A673 (cell line): Measurements from ENCODE around the gene CLDN1. TPM values are rescaled to one million over a fixed set of nuclear protein-coding genes. Genes with fewer than 3 reads are reported as not detected.

Experiments used
- BruUV-seq: library from RNA; stranded (reverse); fragments of 400-500 nt; replicated peaks from 2 replicates; lab custom pipeline; 2021; lab: Mats Ljungman, UMichigan
- CTCF ChIA-PET: fragments of 300-600 bp; sonication (Branson Sonifier 250); formaldehyde crosslinking; loops from one replicate; lab custom pipeline; 2022; ENCODE audit warnings: antibody characterized with exemption; lab: Charles Lee
- POLR2A ChIA-PET: fragments of 300-600 bp; sonication (Branson Sonifier 250); formaldehyde crosslinking; loops from one replicate; lab custom pipeline; 2022; ENCODE audit warnings: antibody characterized with exemption; ENCODE audit not compliant: low non-redundant PET; lab: Charles Lee
- DNase-seq: peaks from one replicate; pipeline ENCODE4 v3.0.0-alpha.2; 2015; ENCODE audit warnings: low spot score
- H3K27ac ChIP-seq: fragments of 200-600 bp; sonication (generic); 2 replicates; pipeline ENCODE4 v1.5.1; 2016; ENCODE audit warnings: mixed run types, low read depth, mild to moderate bottlenecking, mixed read lengths, antibody characterized with exemption, low read length; ENCODE audit not compliant: poor library complexity, severe bottlenecking
- H3K27me3 ChIP-seq: fragments of 200-600 bp; sonication (generic); replicated peaks from 2 replicates; pipeline ENCODE4 v1.6.1; 2017; ENCODE audit warnings: mixed run types, low read depth, mild to moderate bottlenecking, mixed read lengths, antibody characterized with exemption, low read length; ENCODE audit not compliant: insufficient read depth, poor library complexity
- H3K36me3 ChIP-seq: fragments of 200-600 bp; sonication (generic); 2 replicates; pipeline ENCODE4 v1.6.1; 2016; ENCODE audit warnings: mixed run types, mild to moderate bottlenecking, mixed read lengths, antibody characterized with exemption, low read length; ENCODE audit not compliant: insufficient read depth, poor library complexity, severe bottlenecking
- H3K4me1 ChIP-seq: fragments of 200-600 bp; sonication (generic); 2 replicates; pipeline ENCODE4 v1.6.1; 2017; ENCODE audit warnings: mixed run types, mild to moderate bottlenecking, mixed read lengths, antibody characterized with exemption, low read length; ENCODE audit not compliant: insufficient read depth, poor library complexity, severe bottlenecking
- H3K4me3 ChIP-seq: fragments of 200-600 bp; sonication (generic); 2 replicates; pipeline ENCODE4 v1.5.1; 2016; ENCODE audit warnings: low read depth, mixed run types, mild to moderate bottlenecking, mixed read lengths, low read length; ENCODE audit not compliant: poor library complexity, severe bottlenecking
- H3K9me3 ChIP-seq: fragments of 200-600 bp; sonication (generic); 2 replicates; pipeline ENCODE4 v1.6.1; 2016; ENCODE audit warnings: mixed run types, low read depth, mild to moderate bottlenecking, mixed read lengths, antibody characterized with exemption, low read length; ENCODE audit not compliant: poor library complexity, severe bottlenecking
- CTCF ChIP-seq: fragments of 300-800, 200-600 bp; sonication (generic); conservative IDR thresholded peaks from 2 replicates; pipeline ENCODE4 v1.5.1; 2017; ENCODE audit warnings: low read depth, mild to moderate bottlenecking, antibody characterized with exemption, low read length, moderate library complexity, mixed read lengths
- EZH2 ChIP-seq: fragments of 200-600 bp; sonication (generic); IDR thresholded peaks from 2 replicates; pipeline ENCODE4 v1.6.1; 2017; ENCODE audit warnings: borderline replicate concordance, low read depth, mild to moderate bottlenecking, mixed read lengths, antibody characterized with exemption, low read length; ENCODE audit not compliant: poor library complexity, severe bottlenecking
- intact Hi-C: fragments of 100-400 bp; cut with micrococcal nuclease; formaldehyde crosslinking; loops from one replicate; pipeline ENCODE4 v1.10.0; 2022; ENCODE audit not compliant: unreplicated experiment
- total RNA-seq: library from RNA; stranded (reverse); gene quantifications from 2 replicates; pipeline ENCODE4 v1.2.3, GENCODE V29; 2021

Gene CLDN1
- total RNA-seq, 1 experiment from 2014 or later: 184 TPM

GRCh38 chr3:190265126-190265525 is 57.1 kb downstream of the CLDN1 start:
- CTCF ChIA-PET: no interaction called here

GRCh38 chr3:190261740-190262139 is 60.5 kb downstream of the CLDN1 start:
- no peaks in the 10 kb centered on the region for H3K36me3 ChIP-seq
- TF ChIP-seq CTCF: no peak
- ChIA-PET POLR2A (interaction anchor here (0.5 kb wide), 1 partner anchor 102 kb away, joined by 3 read pairs; no protein-coding TSS in a partner anchor), CTCF (no interaction called here)
- no TSS peak for BruUV-seq
- no peak for DNase-seq
- intact Hi-C loops: no loop called here
- no peaks in the 10 kb centered on the region for H3K27me3 ChIP-seq
- no peak overlapping the region for H3K4me3 ChIP-seq
- no peak overlapping the region for H3K27ac ChIP-seq
- peaks cover 18% of the 10 kb centered on the region for H3K4me1 ChIP-seq
- no peaks in the 10 kb centered on the region for H3K9me3 ChIP-seq

More at GRCh38 chr3:190265126-190265525, 57.1 kb downstream of the CLDN1 start:
- no TSS peak for BruUV-seq
- no peak for TF ChIP-seq CTCF
- no peak for TF ChIP-seq EZH2
- H3K36me3 ChIP-seq: no peaks in the 10 kb centered on the region
- H3K4me3 ChIP-seq: no peak overlapping the region
- H3K27ac ChIP-seq: no peak overlapping the region
- peaks cover 5% of the 10 kb centered on the region for H3K4me1 ChIP-seq
- no peaks in the 10 kb centered on the region for H3K9me3 ChIP-seq
- POLR2A ChIA-PET: no interaction called here
- intact Hi-C loops: no loop called here
- no peaks in the 10 kb centered on the region for H3K27me3 ChIP-seq
- DNase-seq: no peak

DNA sequence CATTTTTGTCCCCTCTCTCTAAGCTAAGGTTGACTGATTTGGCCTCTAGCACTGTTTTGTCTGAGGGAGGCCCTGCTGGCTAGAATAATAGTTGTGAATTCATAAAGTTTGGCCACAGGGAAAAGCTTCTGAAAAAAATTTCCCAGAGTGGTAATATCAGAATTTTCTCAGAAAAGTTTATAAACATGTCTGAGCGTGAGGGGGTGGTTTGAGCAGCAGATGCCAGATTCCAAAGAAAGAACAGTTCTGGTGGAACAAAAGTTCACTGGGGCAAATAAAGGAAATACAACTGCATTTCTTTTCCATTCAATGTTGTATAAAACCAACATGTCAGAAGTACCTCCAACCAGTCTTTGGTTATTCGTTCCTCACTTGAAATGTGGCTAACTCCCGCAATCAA is 61.2 kb downstream of the CLDN1 start:
- Histone ChIP-seq H3K4me1 (peaks cover 14% of the 10 kb centered on the region), H3K4me3 (no peak overlapping the region), H3K27ac (no peak overlapping the region), H3K9me3 (no peaks in the 10 kb centered on the region), H3K27me3 (no peaks in the 10 kb centered on the region), H3K36me3 (no peaks in the 10 kb centered on the region)
- CTCF ChIA-PET: no interaction called here
- TF ChIP-seq CTCF (no peak), EZH2 (no peak)
- BruUV-seq: no TSS peak
- intact Hi-C loops: no loop called here
- no peak for DNase-seq
- POLR2A ChIA-PET: no interaction called here
